ENCODE results near the gene CRB1. TPM values are rescaled to one million over a fixed set of nuclear protein-coding genes. Genes with fewer than 3 reads are reported as not detected.

The CRB1 gene
- total RNA-seq, 1 donor from 2014 or later = 2.6 TPM

- H3K79me2 ChIP-seq (ENCODE audit: low read depth) = no peaks in the 10 kb centered on the region
- H3K27me3 ChIP-seq = no peaks in the 10 kb centered on the region
- H3K9me3 ChIP-seq (ENCODE audit: low read depth) = no peaks in the 10 kb centered on the region
- H3K4me1 ChIP-seq = no peaks in the 10 kb centered on the region
- H3K36me3 ChIP-seq = no peaks in the 10 kb centered on the region
- no peak overlapping the region for H3K27ac ChIP-seq
- no peak overlapping the region for H3K4me2 ChIP-seq
- Mint-ChIP-seq H3K36me3 (no peaks in the 10 kb centered on the region), H3K27me3 (ENCODE audit: insufficient read depth, low read depth) (peaks cover 3% of the 10 kb centered on the region), H3K4me1 (peaks cover 6% of the 10 kb centered on the region), H3K27ac (no peak overlapping the region), H3K9me3 (no peaks in the 10 kb centered on the region), H3K4me3 (no peak overlapping the region)
- no peak overlapping the region for H2AFZ ChIP-seq (replicated peaks)
- TF ChIP-seq EZH2phosphoT487 (IDR thresholded peaks at IDR 0.05) = no peak
- TF ChIP-seq, protein P1, sequence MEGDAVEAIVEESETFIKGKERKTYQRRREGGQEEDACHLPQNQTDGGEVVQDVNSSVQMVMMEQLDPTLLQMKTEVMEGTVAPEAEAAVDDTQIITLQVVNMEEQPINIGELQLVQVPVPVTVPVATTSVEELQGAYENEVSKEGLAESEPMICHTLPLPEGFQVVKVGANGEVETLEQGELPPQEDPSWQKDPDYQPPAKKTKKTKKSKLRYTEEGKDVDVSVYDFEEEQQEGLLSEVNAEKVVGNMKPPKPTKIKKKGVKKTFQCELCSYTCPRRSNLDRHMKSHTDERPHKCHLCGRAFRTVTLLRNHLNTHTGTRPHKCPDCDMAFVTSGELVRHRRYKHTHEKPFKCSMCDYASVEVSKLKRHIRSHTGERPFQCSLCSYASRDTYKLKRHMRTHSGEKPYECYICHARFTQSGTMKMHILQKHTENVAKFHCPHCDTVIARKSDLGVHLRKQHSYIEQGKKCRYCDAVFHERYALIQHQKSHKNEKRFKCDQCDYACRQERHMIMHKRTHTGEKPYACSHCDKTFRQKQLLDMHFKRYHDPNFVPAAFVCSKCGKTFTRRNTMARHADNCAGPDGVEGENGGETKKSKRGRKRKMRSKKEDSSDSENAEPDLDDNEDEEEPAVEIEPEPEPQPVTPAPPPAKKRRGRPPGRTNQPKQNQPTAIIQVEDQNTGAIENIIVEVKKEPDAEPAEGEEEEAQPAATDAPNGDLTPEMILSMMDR (IDR thresholded peaks at IDR 0.05) = peak; percentile 81
- no peak overlapping the region for H3K9ac ChIP-seq
- no peaks in the 10 kb centered on the region for H3F3A ChIP-seq (ENCODE audit: low read depth)
- no peaks in the 10 kb centered on the region for H4K20me1 ChIP-seq (ENCODE audit: low read depth)
- H3K4me3 ChIP-seq = no peak overlapping the region
- DNase-seq (ENCODE audit: low spot score) = peak; percentile 45
Observed at GRCh38 chr1:197521118-197521739, 253.2 kb downstream of the CRB1 start.

- TF ChIP-seq EZH2 (IDR thresholded peaks at IDR 0.05) = no peak
- TF ChIP-seq, protein P1 (IDR thresholded peaks at IDR 0.05) = peak; percentile 73
- no peak overlapping the region for H2AFZ ChIP-seq (replicated peaks)
- DNase-seq (ENCODE audit: low spot score) = peak; percentile 59
- no peaks in the 10 kb centered on the region for H3K79me2 ChIP-seq (ENCODE audit: low read depth)
- no peaks in the 10 kb centered on the region for H3K27me3 ChIP-seq
- no peaks in the 10 kb centered on the region for H4K20me1 ChIP-seq (ENCODE audit: low read depth)
- H3K27ac ChIP-seq = no peak overlapping the region
- H3F3A ChIP-seq (ENCODE audit: low read depth) = no peaks in the 10 kb centered on the region
- H3K4me2 ChIP-seq = no peak overlapping the region
- H3K4me3 Mint-ChIP-seq = no peak overlapping the region
- H3K9ac ChIP-seq = no peak overlapping the region
- H3K36me3 Mint-ChIP-seq = no peaks in the 10 kb centered on the region
- no peaks in the 10 kb centered on the region for H3K9me3 Mint-ChIP-seq
- H3K4me3 ChIP-seq = no peak overlapping the region
- H3K4me1 Mint-ChIP-seq = peaks cover 6% of the 10 kb centered on the region
- H3K27ac Mint-ChIP-seq = no peak overlapping the region
- no peaks in the 10 kb centered on the region for H3K9me3 ChIP-seq (ENCODE audit: low read depth)
- peaks cover 1% of the 10 kb centered on the region for H3K27me3 Mint-ChIP-seq (ENCODE audit: insufficient read depth, low read depth)
- H3K4me1 ChIP-seq = no peaks in the 10 kb centered on the region
- no peaks in the 10 kb centered on the region for H3K36me3 ChIP-seq
Observed at GRCh38 chr1:197526736-197527371, 258.8 kb downstream of the CRB1 start.

Small RNAs within 50 kb of the gene (small RNA-seq; reads per million reads assigned to genes)
- gene MRPS21P3 = not detected

Other genes with a start within 250 kb of the CRB1 start
- gene F13B, start 201.0 kb upstream of the CRB1 start, total RNA-seq (ENCODE audit: low replicate concordance) = not detected in 2 replicates
- 95.5 and 146 TPM in 2 replicates for gene ASPM, start 121.6 kb upstream of the CRB1 start, total RNA-seq (ENCODE audit: low replicate concordance)
- gene ZBTB41, start 67.0 kb upstream of the CRB1 start, total RNA-seq (ENCODE audit: low replicate concordance) = 13.9 and 21.9 TPM in 2 replicates

Measured in neural progenitor cell (in vitro differentiated cells).